NCI-H82 treated with DMSO at 0.1 percent for 48 hours (cell line): ENCODE measurements around the gene ZNF263.

ENCODE experiments used
- DNase-seq: peaks from one replicate; lab custom pipeline; 2025; ENCODE audit not compliant: unreplicated experiment; lab: John Stamatoyannopoulos, UW

The ZNF263 gene

GRCh38 chr16:3282730-3283542, at the start of gene ZNF263:
Gene ZNF263 (plus strand): TSS chr16:3283491. CDS start chr16:3283819, 328 bp downstream.
- peak; percentile 98 for DNase-seq

GRCh38 chr16:3234543-3234856, 48.8 kb upstream of the ZNF263 start:
- no peak for DNase-seq

- peak; percentile 73 for DNase-seq
These were observed 48.3 kb upstream of the ZNF263 start, which contains the start of gene ZNF200 for GRCh38 chr16:3234857-3235561. Gene ZNF200 (minus strand): TSS chr16:3235158. CDS start chr16:3233755, 1,403 bp downstream.

- peak; percentile 43 for DNase-seq
These were observed 47.2 kb upstream of the ZNF263 start for GRCh38 chr16:3235856-3236669.

- no peak for DNase-seq
These were observed 41.5 kb upstream of the ZNF263 start for GRCh38 chr16:3241761-3242160.

GRCh38 chr16:3242709-3243108, 40.6 kb upstream of the ZNF263 start:
- no peak for DNase-seq

- no peak for DNase-seq
These were observed 39.4 kb upstream of the ZNF263 start for GRCh38 chr16:3243882-3244281.

GRCh38 chr16:3246002-3246401, 37.3 kb upstream of the ZNF263 start:
- DNase-seq = no peak

GRCh38 chr16:3246876-3247275, 36.4 kb upstream of the ZNF263 start:
- no peak for DNase-seq

- no peak for DNase-seq
These were observed 34.7 kb upstream of the ZNF263 start for GRCh38 chr16:3248596-3248995.

- no peak for DNase-seq
These were observed 34.3 kb upstream of the ZNF263 start for GRCh38 chr16:3249020-3249419.

GRCh38 chr16:3249451-3249850, 33.8 kb upstream of the ZNF263 start:
- no peak for DNase-seq

- DNase-seq = no peak
These were observed 30.3 kb upstream of the ZNF263 start for GRCh38 chr16:3252967-3253366.

GRCh38 chr16:3254309-3254708, 29.0 kb upstream of the ZNF263 start:
- no peak for DNase-seq

- no peak for DNase-seq
These were observed 27.0 kb upstream of the ZNF263 start, which contains the start of gene MEFV for GRCh38 chr16:3256146-3256865. Gene MEFV (minus strand): TSS chr16:3256633. CDS start chr16:3256587, 46 bp downstream.

GRCh38 chr16:3256866-3257465, 26.3 kb upstream of the ZNF263 start:
- no peak for DNase-seq

GRCh38 chr16:3259836-3260235, 23.5 kb upstream of the ZNF263 start:
- DNase-seq = no peak

- DNase-seq = no peak
These were observed 20.8 kb upstream of the ZNF263 start for GRCh38 chr16:3262517-3262916.

- peak; percentile 96 for DNase-seq
These were observed 18.9 kb upstream of the ZNF263 start for GRCh38 chr16:3264137-3265036.
